Endothelial cell of umbilical vein (primary cell): ENCODE measurements around the gene CAPN12. TPM values are rescaled to one million over a fixed set of nuclear protein-coding genes. Genes with fewer than 3 reads are reported as not detected.

Source experiments
- BruUV-seq: library from RNA; stranded (reverse); fragments of 400-500 nt; replicated peaks from 2 replicates; lab custom pipeline; 2021; lab: Mats Ljungman, UMichigan
- CTCF ChIA-PET: fragments of 300-600, 350-600 bp; sonication (Branson Sonifier 250); formaldehyde crosslinking; loops from one replicate; lab custom pipeline; 2021; ENCODE audit warnings: antibody characterized with exemption, inconsistent platforms; lab: Charles Lee
- POLR2A ChIA-PET: fragments of 300-600, 350-600 bp; sonication (Branson Sonifier 250); formaldehyde crosslinking; loops from one replicate; lab custom pipeline; 2021; ENCODE audit warnings: antibody characterized with exemption, inconsistent platforms; lab: Charles Lee
- DNase-seq: peaks from one replicate; pipeline ENCODE4 v3.0.0-alpha.2; 2011; ENCODE audit warnings: low read depth, low spot score
- FAIRE-seq: peaks from 2 replicates; lab custom pipeline; 2011; peaks lifted over from hg19 to GRCh38; lab: Jason Lieb, UNC
- H2AFZ ChIP-seq: 2 replicates; pipeline ENCODE4 v1.6.0; 2012; ENCODE audit warnings: low read depth, low read length, control low read depth, inconsistent platforms
- H3K27ac ChIP-seq: 2 replicates; pipeline ENCODE4 v1.5.1; 2011; ENCODE audit warnings: low read depth, mild to moderate bottlenecking, control low read depth, low read length, moderate library complexity; ENCODE audit not compliant: insufficient read depth
- H3K27me3 ChIP-seq, 2 experiments: 2 replicates each; pipeline versions ENCODE4 v1.6.0 to v1.6.1; 2011; ENCODE audit warnings: low read length in 2 of 2, mixed read lengths in 1 of 2; ENCODE audit not compliant: control insufficient read depth in 2 of 2, insufficient read depth in 2 of 2
- H3K36me3 ChIP-seq, 2 experiments: 2 replicates in 1 of 2; 3 replicates in 1 of 2; pipeline ENCODE4 v1.5.1; 2011; ENCODE audit warnings: low read length in 2 of 2, mild to moderate bottlenecking in 1 of 2, moderate library complexity in 1 of 2; ENCODE audit not compliant: control insufficient read depth in 2 of 2, insufficient read depth in 2 of 2; ENCODE audit errors: extremely low read depth in 1 of 2
- H3K4me1 ChIP-seq: 3 replicates; pipeline ENCODE4 v1.5.1; 2011; ENCODE audit warnings: mild to moderate bottlenecking, low read length; ENCODE audit not compliant: control insufficient read depth, insufficient read depth; ENCODE audit errors: extremely low read depth
- H3K4me2 ChIP-seq: 2 replicates; pipeline ENCODE4 v1.6.1; 2011; ENCODE audit warnings: low read length, control low read depth, mixed read lengths; ENCODE audit not compliant: insufficient read depth
- H3K4me3 ChIP-seq, 3 experiments: fragments of 200-600 bp in 1 of 3; sonication (generic), shearing (Covaris generic) in 1 of 3; replicated peaks in 1 of 3; 2 replicates each; pipeline ENCODE4 v1.5.1; 2011 to 2016; ENCODE audit warnings: control low read depth in 3 of 3, low read length in 3 of 3, mild to moderate bottlenecking in 2 of 3, inconsistent platforms in 1 of 3, low read depth in 1 of 3, moderate library complexity in 1 of 3; ENCODE audit not compliant: insufficient read depth in 1 of 3
- H3K79me2 ChIP-seq: 2 replicates; pipeline ENCODE4 v1.6.0; 2012; ENCODE audit warnings: low read length, inconsistent platforms; ENCODE audit not compliant: control insufficient read depth, insufficient read depth
- H3K9ac ChIP-seq: replicated peaks from 2 replicates; pipeline ENCODE3; 2011; ENCODE audit warnings: low read length, control low read depth; ENCODE audit not compliant: insufficient read depth; ENCODE audit errors: extremely low read depth
- H3K9me1 ChIP-seq: replicated peaks from 3 replicates; pipeline ENCODE4 v1.6.0; 2011; ENCODE audit warnings: mild to moderate bottlenecking, low read length; ENCODE audit not compliant: control insufficient read depth, insufficient read depth; ENCODE audit errors: extremely low read depth
- H3K9me3 ChIP-seq: replicated peaks from 2 replicates; pipeline ENCODE4 v1.5.1; 2012; ENCODE audit warnings: low read length, inconsistent platforms; ENCODE audit not compliant: control insufficient read depth, insufficient read depth
- H4K20me1 ChIP-seq: replicated peaks from 2 replicates; pipeline ENCODE3; 2011; ENCODE audit warnings: mild to moderate bottlenecking, low read length; ENCODE audit not compliant: control insufficient read depth, insufficient read depth; ENCODE audit errors: extremely low read depth
- EZH2 ChIP-seq: IDR thresholded peaks from 2 replicates; pipeline ENCODE4 v1.6.1; 2012; ENCODE audit warnings: borderline replicate concordance, low read depth, mild to moderate bottlenecking, moderate library complexity, low read length, inconsistent platforms; ENCODE audit not compliant: severe bottlenecking
- FOS ChIP-seq: IDR thresholded peaks from 2 replicates; pipeline ENCODE4 v1.6.1; 2011; ENCODE audit warnings: mild to moderate bottlenecking, low read length, moderate library complexity, borderline replicate concordance; ENCODE audit not compliant: insufficient read depth
- GATA2 ChIP-seq: IDR thresholded peaks from 2 replicates; pipeline ENCODE4 v1.7.0; 2011; ENCODE audit warnings: low read depth, mild to moderate bottlenecking, moderate library complexity, mixed read lengths, low read length; ENCODE audit not compliant: insufficient read length, insufficient read depth
- JUN ChIP-seq: IDR thresholded peaks from 2 replicates; pipeline ENCODE4 v1.6.1; 2011; ENCODE audit warnings: borderline replicate concordance, low read depth; ENCODE audit not compliant: insufficient read length, insufficient read depth
- MYC ChIP-seq: IDR thresholded peaks from one replicate; pipeline ENCODE4 v1.6.1; 2011; ENCODE audit warnings: mild to moderate bottlenecking, low read depth, low read length
- POLR2A ChIP-seq: IDR thresholded peaks from 2 replicates; pipeline ENCODE4 v1.6.1; 2012; ENCODE audit warnings: low read depth, mild to moderate bottlenecking, control low read depth, low read length
- POLR2AphosphoS5 ChIP-seq: IDR thresholded peaks from 2 replicates; pipeline ENCODE4 v1.6.1; 2012; ENCODE audit warnings: low read depth, mild to moderate bottlenecking, control low read depth, low read length, moderate library complexity; ENCODE audit not compliant: insufficient read depth
- dilution Hi-C: fragments of 300-500 bp; cut with MboI; formaldehyde crosslinking; loops from one replicate; pipeline ENCODE4 v1.15.0; 2019; ENCODE audit warnings: low sequenced_read_pairs; ENCODE audit not compliant: extremely low pct_ligation_motif_present
- intact Hi-C: fragments of 100-400 bp; cut with micrococcal nuclease; formaldehyde crosslinking; loops from one replicate; pipeline ENCODE4 v1.10.0; 2022
- polyA plus RNA-seq, 4 experiments: library from polyadenylated mRNA; depleted of rRNA in 3 of 4; stranded (reverse) in 3 of 4; unstranded in 1 of 4; fragments of >200 nt; gene quantifications; 2 replicates each; pipeline versions ENCODE4 v1.2.1 to v1.2.3, GENCODE V29; 2011 to 2012; ENCODE audit warnings: missing spikeins in 1 of 4
- total RNA-seq: library from RNA; stranded (reverse); gene quantifications from 2 replicates; pipeline ENCODE4 v1.2.3, GENCODE V29; 2021
- TF ChIP-seq, protein P1 (sequence below), 2 donors: IDR thresholded peaks; 1 replicate in 1 of 2; 2 replicates in 1 of 2; pipeline ENCODE4 v1.5.1; 2011; ENCODE audit warnings: low read length in 2 of 2, mild to moderate bottlenecking in 2 of 2, moderate library complexity in 2 of 2, control low read depth in 1 of 2, inconsistent platforms in 1 of 2, low read depth in 1 of 2; ENCODE audit not compliant: insufficient read depth in 1 of 2; ENCODE audit errors: extremely low read depth in 1 of 2
- TF ChIP-seq, protein P2 (sequence below): IDR thresholded peaks from 2 replicates; pipeline ENCODE4 v1.6.1; 2011; ENCODE audit not compliant: insufficient read depth, insufficient read length

The CAPN12 gene
- total and polyA plus RNA-seq, 2 donors (not counting 3 experiments of a cell fraction or from before 2014, with no cell fraction given), result 0.35 TPM; not detected in 1

DNA sequence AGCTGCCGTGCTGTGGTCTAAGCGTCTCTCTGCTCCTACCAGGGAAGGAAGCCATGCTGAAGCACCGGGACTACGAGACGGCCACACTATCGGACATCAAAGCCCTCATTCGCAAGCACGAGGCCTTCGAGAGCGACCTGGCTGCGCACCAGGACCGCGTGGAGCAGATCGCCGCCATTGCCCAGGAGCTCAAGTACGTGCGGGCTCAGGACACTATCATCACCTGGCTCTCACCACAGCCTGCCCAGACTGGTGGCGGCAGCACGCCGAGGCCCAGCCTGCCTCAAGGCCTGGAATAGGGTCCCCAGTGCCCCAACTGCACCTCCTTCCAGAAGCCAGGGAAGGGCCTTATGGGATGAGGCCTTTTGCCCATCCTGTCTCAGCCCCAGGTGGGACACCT is 22.8 kb downstream of the CAPN12 start:
- Histone ChIP-seq H3K9me1 (no peaks in the 10 kb centered on the region), H3K79me2 (no peaks in the 10 kb centered on the region), H2AFZ (no peak overlapping the region), H3K27ac (no peak overlapping the region), H3K9ac (no peak overlapping the region), H3K4me3 (no peak overlapping the region), H4K20me1 (no peaks in the 10 kb centered on the region), H3K4me1 (no peaks in the 10 kb centered on the region), H3K27me3 (no peaks in the 10 kb centered on the region), H3K9me3 (no peaks in the 10 kb centered on the region), H3K4me2 (no peak overlapping the region), H3K36me3 (peaks cover 17 to 86% of the 10 kb centered on the region in 2 experiments)
- no peak for FAIRE-seq
- ChIA-PET CTCF (interaction anchor here (1.2 kb wide), 1 partner anchor 103 kb away, joined by 3 read pairs; the partner anchor contains the start of gene EIF3K), POLR2A (interaction anchor here (0.6 kb wide), 2 partner anchors 39 to 87 kb away, joined by 6 read pairs; no protein-coding TSS in a partner anchor)
- dilution Hi-C loops, result no loop called here
- TF ChIP-seq POLR2AphosphoS5 (no peak), FOS (no peak), EZH2 (no peak), JUN (no peak), MYC (no peak), POLR2A (no peak), GATA2 (no peak)
- TF ChIP-seq, protein P1, sequence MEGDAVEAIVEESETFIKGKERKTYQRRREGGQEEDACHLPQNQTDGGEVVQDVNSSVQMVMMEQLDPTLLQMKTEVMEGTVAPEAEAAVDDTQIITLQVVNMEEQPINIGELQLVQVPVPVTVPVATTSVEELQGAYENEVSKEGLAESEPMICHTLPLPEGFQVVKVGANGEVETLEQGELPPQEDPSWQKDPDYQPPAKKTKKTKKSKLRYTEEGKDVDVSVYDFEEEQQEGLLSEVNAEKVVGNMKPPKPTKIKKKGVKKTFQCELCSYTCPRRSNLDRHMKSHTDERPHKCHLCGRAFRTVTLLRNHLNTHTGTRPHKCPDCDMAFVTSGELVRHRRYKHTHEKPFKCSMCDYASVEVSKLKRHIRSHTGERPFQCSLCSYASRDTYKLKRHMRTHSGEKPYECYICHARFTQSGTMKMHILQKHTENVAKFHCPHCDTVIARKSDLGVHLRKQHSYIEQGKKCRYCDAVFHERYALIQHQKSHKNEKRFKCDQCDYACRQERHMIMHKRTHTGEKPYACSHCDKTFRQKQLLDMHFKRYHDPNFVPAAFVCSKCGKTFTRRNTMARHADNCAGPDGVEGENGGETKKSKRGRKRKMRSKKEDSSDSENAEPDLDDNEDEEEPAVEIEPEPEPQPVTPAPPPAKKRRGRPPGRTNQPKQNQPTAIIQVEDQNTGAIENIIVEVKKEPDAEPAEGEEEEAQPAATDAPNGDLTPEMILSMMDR (IDR thresholded peaks at IDR 0.05; ENCODE audit: extremely low read depth in 1 of 2, insufficient read depth in 1 of 2, low read depth in 1 of 2, low read length in 2 of 2), result no peak
- TF ChIP-seq, protein P2, sequence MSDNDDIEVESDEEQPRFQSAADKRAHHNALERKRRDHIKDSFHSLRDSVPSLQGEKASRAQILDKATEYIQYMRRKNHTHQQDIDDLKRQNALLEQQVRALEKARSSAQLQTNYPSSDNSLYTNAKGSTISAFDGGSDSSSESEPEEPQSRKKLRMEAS, result no peak
- no TSS peak for BruUV-seq
- intact Hi-C loops, result no loop called here
- DNase-seq, result no peak
